ENCODE data around the gene BCL2L1.
"Not testable (repeated sequence)": the region's sequence is repeated elsewhere in the genome, so short reads cannot be mapped to it uniquely, and the experiment has no call there.

The BCL2L1 gene

GRCh38 chr20:31642837-31643236 lies 79.8 kb downstream of the BCL2L1 start:
- DNase-seq: no peak

GRCh38 chr20:31641391-31641790 lies 81.3 kb downstream of the BCL2L1 start:
- DNase-seq: no peak

- no peak for DNase-seq
Measured at GRCh38 chr20:31640259-31640658, 82.4 kb downstream of the BCL2L1 start.

GRCh38 chr20:31638816-31639215 lies 83.9 kb downstream of the BCL2L1 start:
- no peak for DNase-seq

GRCh38 chr20:31638317-31638716 lies 84.4 kb downstream of the BCL2L1 start:
- no peak for DNase-seq

- no peak for DNase-seq
Measured at GRCh38 chr20:31637660-31638059, 85.0 kb downstream of the BCL2L1 start, which contains the start of gene COX4I2. COX4I2 (plus strand) TSS chr20:31637912; CDS start chr20:31639018, 1,106 bp downstream.

- DNase-seq: no peak
Measured at GRCh38 chr20:31633339-31633914, 89.2 kb downstream of the BCL2L1 start.

GRCh38 chr20:31632548-31633338 lies 89.9 kb downstream of the BCL2L1 start:
- no peak for DNase-seq

- DNase-seq: no peak
Measured at GRCh38 chr20:31630187-31630790, 92.4 kb downstream of the BCL2L1 start.

- DNase-seq: not testable (repeated sequence)
Measured at GRCh38 chr20:31628057-31628456, 94.6 kb downstream of the BCL2L1 start.

- not testable (repeated sequence) for DNase-seq
Measured at GRCh38 chr20:31626534-31626933, 96.1 kb downstream of the BCL2L1 start.

- not testable (repeated sequence) for DNase-seq
Measured at GRCh38 chr20:31623123-31623505, 99.6 kb downstream of the BCL2L1 start.

GRCh38 chr20:31620246-31620645 lies 102.4 kb downstream of the BCL2L1 start:
- no peak for DNase-seq

GRCh38 chr20:31617432-31618104 lies 105.1 kb downstream of the BCL2L1 start:
- DNase-seq: no peak

- no peak for DNase-seq
Measured at GRCh38 chr20:31615416-31615815, 107.3 kb downstream of the BCL2L1 start.

Measured in kidney glomerular epithelial cell (primary cell).